Activated CD8-positive, alpha-beta memory T cell treated with anti-CD3 and anti-CD28 coated beads for 1 hour (primary cell): ENCODE data around the gene FAM216B.
"Not testable (repeated sequence)": the region's sequence is repeated elsewhere in the genome, so short reads cannot be mapped to it uniquely, and the experiment has no call there.

Experiments used
- DNase-seq, 2 donors: peaks; one replicate each; pipeline ENCODE4 v3.0.0-alpha.2; 2020; ENCODE audit warnings: low read depth in 1 of 2; ENCODE audit errors: extremely low read depth in 1 of 2

Gene FAM216B

DNA sequence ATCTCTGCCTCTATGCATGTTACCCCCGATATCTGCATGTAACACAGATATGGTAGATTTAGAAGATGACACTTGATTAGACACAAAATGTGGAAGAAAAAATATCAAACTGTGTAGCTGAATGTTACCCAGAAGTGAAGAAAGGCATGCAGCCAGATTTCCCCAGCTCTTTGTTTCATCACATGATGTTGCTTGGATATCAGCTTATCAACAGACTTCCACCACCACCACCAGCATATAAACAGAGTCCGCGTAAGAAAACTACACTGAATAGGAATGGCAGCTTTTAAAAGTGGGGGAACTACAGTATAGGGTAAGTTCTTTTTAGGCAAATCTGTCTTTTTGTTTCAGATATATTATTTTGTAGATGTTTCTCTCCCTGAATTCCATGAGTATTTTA lies at the start of gene FAM216B:
Gene FAM216B (plus strand): TSS at position 233 of the 400 bp plus-strand sequence. CDS start 2,484 bp downstream, outside the sequence.
- DNase-seq: no peak

DNA sequence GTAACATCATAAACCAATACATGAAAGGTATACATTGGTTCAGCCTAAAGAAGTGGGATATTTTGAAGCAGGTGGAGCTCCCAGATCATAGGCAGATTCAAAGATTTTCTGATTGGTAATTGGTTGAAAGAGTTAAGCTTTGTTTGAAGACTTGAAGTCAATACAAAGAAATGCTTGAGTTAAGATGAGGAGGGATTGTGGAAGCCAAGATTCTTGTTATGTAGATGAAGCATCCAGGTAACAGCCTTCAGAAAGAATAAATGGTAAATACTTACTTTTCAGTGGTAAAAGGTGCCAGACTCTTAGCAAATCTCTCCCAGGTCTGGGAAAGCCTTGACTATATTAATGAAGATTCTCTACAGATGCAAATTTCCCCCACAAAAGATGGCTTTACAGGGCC lies 49.3 kb upstream of the FAM216B start:
- no peak for DNase-seq

DNA sequence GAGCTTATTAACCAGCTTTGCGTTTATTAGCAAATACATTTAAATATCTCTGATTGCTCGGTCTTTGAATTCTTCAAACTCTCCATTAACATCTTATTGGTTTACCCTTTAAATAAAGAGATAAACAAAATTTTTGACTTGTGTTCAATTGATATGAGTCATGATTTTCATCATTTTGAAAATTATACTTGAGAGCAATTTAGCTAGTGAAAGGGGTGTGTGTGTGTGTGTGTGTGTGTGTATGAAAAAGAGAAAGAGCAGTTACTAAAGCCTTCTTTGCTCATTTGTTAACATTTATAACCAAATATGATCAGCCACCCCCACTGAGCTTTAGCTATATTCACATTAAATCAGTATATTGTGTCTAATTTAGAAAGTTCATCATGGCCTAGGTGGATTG lies 48.3 kb upstream of the FAM216B start:
- no peak for DNase-seq

DNA sequence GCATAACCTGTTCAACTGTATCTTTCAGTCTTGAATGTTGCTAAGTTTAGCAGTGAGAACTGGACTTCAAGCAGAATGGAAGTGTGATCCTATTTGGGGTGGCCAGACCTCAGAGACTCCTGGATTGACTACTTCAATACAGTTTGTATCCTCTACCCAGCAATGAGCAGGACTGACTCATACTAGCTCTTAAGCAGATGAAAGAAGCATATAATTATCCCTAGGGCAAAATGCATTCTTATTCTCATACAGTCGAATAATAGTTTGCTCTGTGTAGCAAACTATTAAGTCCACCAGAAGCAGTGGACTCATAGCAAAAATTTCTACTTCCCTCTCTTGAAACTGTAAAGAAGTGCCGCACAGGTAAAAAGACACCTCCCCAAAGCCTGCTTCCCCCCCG lies 46.4 kb upstream of the FAM216B start:
- no peak for DNase-seq

DNA sequence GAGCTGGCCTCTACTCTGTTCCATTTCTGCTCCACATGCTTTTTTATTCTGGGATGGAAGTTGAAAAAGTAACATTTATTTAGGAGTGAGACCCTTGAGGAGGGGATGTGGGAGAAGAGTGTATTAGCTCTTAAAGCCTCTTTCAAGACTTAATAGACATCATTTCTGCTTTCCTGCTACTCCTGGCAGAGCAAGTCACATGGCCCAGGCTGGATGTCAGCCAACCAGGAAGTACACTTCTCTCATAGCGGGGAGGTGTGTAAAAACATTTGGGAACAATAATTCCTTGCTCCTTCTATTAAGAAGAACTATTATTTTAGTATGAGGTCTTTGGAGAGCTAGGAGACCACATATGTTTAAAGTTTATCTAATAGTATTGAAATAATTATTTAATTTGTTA lies 40.6 kb upstream of the FAM216B start:
- DNase-seq: no peak

DNA sequence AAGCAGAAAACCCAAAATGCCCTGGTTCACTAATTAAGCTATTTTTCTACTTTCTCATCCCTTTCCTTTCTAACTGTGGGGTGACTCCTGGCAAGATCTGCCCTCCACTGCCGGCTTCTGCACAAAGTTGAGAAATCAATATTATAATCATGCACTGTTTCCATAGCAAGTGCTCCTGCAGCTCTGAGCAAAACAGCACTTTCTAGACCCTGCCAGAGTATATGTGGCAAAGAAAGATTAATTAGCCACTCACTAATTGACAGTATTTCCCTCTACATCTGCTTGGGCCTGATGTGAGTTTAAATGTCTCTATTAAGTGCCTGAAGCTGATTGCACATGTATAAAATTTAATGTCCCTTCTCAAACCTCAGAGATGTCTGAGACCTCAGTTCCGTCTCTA lies 39.5 kb upstream of the FAM216B start:
- DNase-seq: no peak

DNA sequence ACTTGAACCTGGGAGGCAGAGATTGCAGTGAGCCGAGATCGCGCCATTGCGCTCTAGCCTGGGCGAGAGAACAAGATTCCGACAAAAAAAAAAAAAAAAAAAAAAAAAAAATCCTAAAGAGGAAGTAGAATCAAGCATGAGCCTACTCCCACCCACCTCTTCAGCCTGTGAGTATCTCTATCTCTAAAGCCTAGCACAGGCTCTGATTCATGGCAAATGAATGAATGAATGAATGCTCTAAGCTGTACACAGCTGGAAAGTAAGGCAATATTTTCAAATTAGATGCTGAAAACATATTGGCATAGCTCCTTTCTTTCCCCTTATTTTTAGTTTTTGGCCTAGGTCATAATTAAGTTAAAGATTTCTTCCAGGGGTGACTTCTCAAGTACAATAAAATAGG lies 35.7 kb upstream of the FAM216B start:
- DNase-seq: no peak

DNA sequence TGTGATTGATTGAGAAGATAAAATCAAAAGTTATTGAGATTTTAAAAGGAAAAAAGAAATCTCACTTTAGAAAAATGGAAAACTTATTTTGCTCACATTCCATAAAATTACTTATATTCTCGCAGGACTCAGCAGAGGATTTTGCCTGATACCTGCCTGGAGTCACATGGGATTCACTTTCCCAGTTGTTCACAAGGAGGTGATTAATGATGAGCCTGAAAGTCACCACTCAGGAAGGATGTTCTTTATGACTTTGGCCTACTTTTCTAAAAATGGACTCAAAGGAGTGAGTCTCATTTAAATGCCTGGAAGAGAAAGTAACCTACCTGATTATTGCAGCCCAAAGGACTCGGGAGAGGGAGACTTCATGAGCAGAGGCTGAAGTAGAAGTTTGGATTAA lies 34.5 kb upstream of the FAM216B start:
- no peak for DNase-seq

DNA sequence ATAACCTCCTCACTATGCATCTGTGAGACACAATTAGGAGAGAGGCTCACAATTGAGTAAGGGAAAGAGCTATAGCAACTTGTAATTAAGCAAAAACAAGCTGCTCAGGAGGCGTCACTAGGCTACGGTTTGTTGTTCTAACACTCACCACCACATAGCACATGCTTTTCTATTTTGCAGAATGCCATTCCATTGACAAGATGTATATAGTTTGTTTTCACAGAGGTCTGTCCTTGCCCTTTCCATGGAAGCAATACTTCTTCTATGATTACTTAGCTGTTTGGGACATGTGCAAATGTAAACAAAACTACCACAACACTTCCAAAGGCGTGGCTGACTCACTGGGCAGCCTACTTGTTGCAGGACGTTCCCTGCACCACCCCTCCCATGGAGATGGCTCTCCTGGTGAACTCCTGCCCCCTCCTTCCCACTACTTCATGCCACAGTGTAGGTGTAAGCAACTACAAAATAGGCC lies 33.9 kb upstream of the FAM216B start:
- DNase-seq: no peak

DNA sequence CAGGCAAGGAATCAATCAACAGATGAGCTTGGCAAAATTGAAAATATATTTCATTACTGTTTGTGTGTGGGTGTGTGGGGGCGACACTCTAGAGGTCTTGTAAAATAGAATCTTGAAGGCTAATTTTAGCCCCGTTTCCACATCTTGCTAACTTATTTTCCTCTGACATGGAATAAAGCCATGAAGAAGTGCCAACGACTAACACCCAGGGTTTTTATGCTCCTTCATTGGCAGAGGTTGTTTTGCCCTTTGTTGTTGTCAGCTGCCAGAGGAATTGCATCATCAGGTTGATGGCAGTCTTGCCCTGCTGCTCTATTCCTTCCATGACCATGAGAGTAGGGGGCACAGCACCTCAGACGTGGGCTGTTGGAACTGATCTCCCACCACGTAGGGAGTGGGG lies 30.6 kb upstream of the FAM216B start:
- no peak for DNase-seq

DNA sequence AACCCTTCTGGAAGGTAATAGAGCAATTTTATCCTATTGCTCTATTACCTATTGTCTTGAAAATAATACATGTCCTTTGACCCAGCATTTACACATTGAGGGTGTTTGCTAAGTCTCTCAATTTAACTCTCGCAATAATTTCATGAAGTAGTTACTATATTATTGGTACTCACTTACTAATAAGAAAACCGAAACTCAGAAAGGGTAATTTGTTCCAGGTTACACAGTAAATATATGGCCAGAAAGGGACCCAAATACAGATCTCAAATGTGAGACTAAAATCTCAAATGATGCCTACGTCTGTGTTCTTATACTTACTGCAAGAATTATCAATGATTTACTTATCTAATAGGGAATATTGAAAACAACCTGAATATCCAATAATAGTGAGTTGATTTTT lies 29.7 kb upstream of the FAM216B start:
- DNase-seq: no peak

DNA sequence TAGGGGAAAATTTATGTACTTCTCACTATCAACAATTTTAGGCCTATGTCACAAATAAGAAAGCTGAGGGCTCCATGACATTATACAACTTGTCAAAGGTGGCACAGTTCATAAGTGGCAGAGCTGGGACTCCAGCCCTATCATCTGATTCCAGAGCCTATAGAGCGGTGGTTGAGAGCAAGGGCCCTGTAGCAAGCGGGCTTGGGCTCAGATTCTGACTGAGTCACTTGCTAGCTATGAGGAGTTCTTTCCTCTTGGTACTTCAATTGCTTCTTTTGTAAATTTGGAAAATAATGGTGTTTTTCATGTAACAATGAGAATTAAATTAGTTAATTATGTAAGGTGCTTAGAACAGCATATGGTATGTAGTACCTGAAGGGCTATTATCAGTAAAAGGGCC lies 28.7 kb upstream of the FAM216B start:
- no peak for DNase-seq

DNA sequence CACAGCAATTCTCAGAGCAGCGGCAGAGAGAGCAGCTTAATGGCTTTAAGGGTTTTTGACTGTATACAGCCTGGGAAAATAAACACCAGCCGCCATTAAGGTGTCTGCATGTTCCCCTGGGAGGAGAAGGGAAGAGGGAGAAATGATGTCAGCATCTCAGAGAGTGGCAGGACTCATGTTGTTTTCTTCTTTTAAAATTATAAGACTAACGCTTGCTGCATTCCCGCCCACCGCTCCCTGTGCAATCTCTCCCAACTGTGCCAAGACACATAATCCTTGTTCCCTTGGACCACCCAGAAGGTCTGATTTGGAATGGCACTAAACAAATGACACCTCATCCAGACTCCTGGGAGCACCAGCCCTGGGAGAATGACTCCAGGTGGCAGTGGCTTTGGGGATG lies 27.7 kb upstream of the FAM216B start:
- no peak for DNase-seq

DNA sequence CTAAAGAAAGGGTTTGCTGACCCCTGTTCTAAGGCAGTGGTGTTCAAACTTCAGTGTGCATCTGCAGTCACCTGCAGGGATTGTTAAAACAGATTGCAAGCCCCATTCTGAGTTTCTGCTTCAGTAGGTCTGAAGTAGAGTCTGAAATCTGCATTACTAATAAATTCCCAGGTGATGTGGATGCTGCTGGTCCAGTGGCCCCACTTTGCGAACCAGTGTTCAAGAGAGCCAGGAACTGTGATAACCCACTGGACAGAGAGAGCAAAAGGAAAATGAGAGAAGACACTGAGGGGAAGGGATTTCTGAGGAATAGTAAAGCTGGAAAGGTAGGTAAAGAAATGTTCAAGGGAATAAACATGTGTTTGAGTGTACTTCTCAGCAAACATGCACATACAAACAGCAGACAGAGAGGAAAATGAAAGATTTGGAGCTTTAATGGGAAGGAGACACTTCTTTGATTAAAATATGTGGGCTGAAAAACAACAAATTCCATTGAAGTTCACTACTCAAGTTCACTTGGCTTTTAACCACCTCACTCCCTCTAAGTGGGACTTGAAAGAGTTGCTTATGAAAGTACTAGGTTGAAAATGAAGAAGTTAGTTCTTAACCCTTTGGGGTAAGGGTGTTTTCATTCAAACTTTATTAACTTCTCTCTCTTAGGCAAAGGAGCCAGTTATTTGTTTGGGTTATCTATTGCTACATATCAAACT lies 26.4 kb upstream of the FAM216B start:
- DNase-seq: no peak

DNA sequence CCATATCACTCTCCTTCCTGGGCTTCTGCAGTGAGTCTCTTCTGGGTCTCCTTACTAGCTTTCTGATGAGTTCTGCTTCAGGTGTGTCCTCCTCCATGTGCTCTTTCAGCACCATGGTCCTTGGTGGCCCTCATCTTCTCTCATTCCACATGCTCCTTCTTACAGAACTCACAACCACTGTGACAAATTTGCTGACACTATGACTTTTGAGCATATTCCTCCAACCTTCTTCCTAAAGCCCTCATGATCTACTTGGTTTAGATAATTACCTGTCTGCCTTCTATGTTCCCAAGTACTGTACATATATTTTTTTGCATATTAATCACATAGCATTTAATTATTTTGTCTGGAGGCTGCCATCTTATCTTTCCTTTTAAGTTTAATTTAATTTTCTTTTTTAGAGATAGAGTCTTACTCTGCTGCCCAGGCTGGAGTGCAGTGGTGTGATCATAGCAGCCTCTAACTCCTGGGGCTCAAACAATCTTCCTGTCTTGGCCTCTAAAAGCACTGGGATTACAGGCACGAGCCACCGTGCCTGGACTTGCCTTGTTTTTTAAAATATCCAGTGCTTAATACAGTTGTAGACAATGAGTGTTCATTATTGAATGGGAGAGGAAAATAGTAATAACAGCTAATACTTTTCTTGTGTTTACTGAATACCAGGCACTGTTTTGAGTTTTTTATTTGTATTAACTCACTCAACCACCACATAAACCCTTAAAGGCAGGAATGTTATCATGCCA lies 23.5 kb upstream of the FAM216B start:
- no peak for DNase-seq

DNA sequence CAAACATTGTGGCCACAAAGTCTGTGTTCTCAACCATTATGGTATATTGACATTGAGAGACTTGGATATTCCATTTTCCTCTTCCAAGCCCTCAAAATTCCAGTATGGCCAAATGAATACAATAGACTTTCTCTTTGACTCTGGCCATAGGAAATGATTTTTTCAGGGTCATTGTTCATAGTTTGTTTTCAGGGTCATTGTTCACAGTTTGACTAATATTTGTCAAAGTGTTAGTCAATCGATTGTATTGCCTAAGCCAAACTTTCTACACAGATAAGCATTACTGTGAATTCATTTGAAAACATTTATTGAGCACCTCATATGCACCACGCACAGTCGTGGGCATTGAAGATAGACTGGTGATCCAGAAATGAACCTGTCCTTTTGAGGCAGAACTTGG lies 22.9 kb upstream of the FAM216B start:
- DNase-seq: no peak

DNA sequence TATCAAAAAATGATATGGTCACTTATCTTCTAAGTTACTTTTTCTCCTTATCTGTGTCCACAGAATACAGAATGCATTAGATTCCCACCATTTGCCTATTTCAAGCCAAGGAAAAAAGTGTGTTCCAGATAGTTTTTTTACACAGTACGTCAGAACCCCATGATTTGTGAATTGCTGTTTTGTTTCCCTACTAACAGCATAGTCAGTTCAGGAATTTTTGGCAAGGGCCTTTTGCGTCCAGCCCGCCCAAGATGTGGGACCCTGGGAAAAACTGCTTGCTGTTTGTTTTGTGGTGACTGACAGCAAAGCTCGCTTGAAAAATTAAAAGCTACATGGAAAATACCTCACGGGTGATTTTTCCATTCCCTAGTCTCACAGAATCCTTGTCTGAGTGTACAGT lies 20.4 kb upstream of the FAM216B start:
- DNase-seq: no peak

DNA sequence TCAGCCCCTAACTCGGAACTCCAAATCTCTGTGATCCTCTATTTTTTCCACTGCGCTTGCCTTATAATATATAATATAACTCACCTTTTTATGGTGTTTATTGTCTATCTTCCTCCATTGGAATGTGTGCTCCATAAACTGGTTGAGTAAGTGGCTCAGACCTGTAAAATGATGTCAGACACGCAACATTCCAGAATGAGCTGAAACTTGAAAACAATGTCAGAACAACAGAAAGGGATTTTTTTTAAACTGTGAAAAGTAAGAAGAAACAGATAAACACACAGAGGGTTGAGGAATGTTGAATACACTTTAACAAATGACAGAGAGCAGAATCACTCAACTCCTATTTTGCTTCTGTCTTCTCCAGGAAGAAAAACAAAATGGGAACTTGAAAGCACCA lies 19.1 kb upstream of the FAM216B start:
- DNase-seq: no peak

DNA sequence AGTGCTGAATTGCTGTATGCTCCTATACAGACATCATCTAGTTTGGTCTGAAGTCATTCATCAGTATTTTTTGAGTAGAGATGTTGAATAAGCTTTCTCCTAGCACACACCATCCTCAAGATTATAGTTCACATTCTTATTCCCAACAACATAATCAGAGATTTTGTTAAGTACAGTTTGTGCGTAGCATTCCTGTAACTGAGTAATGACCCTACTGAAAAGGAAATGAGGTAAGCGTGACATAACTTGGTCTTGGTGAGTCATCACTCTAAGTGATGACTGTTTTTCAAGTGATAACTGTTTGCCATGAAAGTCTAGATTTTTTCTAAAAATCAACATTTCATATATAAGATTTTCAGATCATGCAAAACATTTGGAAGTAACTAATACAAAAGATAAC lies 18.5 kb upstream of the FAM216B start:
- no peak for DNase-seq

DNA sequence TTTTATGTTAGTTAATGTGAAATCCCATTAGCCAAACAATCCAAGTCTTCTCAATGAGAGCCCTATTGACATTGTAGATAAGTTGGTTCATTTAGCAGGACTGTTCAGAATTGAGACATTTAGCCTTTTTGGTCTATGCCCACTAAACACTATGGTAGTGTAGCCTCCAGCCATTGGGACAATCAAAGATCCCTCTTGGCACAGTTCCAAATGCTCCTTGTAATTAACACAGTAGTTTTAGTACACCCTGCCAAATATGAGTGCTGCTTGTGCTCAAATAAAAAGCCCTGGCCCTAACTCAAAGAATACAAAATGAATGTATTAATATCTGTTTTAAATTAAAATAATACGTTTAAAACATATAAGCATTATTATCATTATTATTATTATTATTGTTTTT lies 15.4 kb upstream of the FAM216B start:
- no peak for DNase-seq

DNA sequence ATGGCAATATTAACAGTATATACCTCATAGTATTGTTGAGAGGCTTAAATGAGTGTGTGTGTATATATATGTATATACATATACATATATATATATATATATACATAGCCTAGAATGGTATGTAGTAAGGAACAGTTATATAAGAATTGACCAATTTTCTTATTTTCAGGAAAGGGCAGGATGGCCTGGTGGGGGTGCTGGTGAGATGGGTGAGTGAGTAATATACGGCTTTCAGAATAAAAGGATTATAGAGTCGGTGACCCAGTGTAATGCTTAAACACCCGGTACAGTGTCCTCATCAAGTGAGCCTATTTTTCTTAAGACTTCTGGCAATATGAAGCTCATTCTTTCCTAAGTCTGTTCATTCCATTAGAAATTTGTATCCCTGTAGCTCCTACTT lies 11.7 kb upstream of the FAM216B start:
- DNase-seq: no peak

DNA sequence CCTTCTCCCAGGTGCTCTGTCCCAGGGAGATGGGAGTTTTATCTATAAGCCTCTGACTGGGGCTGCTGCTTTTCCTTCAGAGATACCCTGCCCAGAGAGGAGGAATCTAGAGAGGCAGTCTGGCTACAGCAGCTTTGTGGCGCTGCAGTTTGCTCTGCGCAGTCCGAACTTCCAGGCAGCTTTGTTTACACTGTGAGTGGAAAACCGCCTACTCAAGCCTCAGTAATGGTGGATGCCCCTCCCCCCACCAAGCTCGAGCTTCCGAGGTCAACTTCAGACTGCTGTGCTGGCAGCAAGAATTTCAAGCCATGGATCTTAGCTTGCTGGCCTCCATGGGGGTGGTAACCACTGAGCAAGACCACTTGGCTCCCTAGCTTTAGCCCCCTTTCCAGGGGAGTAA lies 4.8 kb upstream of the FAM216B start:
- not testable (repeated sequence) for DNase-seq

DNA sequence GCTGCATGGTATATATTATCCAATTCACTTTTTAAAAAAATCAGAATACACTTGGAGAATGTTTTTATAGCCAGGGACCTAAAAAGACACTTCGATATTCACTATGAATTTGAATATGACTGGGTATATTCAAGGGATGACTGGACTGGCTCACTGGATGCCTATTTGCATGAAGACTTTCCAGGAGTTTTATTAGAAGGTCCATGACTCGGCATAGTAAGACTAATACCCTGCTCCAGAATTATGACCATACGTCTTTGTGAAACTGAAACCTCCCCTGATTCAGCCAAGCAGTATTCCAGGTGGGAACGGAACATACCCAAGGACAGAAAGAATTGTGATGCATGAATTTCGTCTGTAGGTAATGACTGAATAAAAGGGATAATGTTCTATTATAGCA lies 3.9 kb upstream of the FAM216B start:
- no peak for DNase-seq
